ENCODE measurements around the gene SLC23A3. TPM values are rescaled to one million over a fixed set of nuclear protein-coding genes. Genes with fewer than 3 reads are reported as not detected.
A peak's percentile ranks its signal among the peaks of the same experiment; 100 is the strongest.

Gene SLC23A3
- total RNA-seq, 1 experiment from 2014 or later, result 1.7 TPM

GRCh38 chr2:219218217-219218731 is 48.4 kb upstream of the SLC23A3 start:
- peak; percentile 68 for ATAC-seq
- Histone ChIP-seq H3K27me3 (ENCODE audit: low read length) (no peaks in the 10 kb centered on the region), H3K79me2 (ENCODE audit: low read length) (peaks cover 8% of the 10 kb centered on the region; the same call in 1 of the 2 replicates), H3K36me3 (ENCODE audit: low read depth, low read length) (peaks cover 4% of the 10 kb centered on the region), H2AFZ (ENCODE audit: low read length) (peak overlapping the region; percentile 77), H3K9me3 (ENCODE audit: low read length) (no peaks in the 10 kb centered on the region), H3K9ac (ENCODE audit: low read length) (peak overlapping the region; percentile 69), H3K4me2 (ENCODE audit: low read length) (peak overlapping the region; percentile 96), H3K4me1 (ENCODE audit: insufficient read depth, low read length) (peaks cover 19% of the 10 kb centered on the region), H3K9me2 (replicated peaks; ENCODE audit: low read length) (no peaks in the 10 kb centered on the region), H3K4me3 (ENCODE audit: low read length) (peak overlapping the region; percentile 69), H3K27ac (ENCODE audit: low read length) (peak overlapping the region; percentile 77), H4K20me1 (ENCODE audit: low read length) (no peaks in the 10 kb centered on the region), H3F3A (ENCODE audit: low read length, unreplicated experiment) (peaks cover 3% of the 10 kb centered on the region)
- intact Hi-C loops (cut with micrococcal nuclease), result loop anchor here (1.0 to 2.0 kb wide), 3 partner anchors 31 to 77 kb away; partner anchors contain the start of gene DNAJB2
- peak; percentile 57 for DNase-seq
- BruUV-seq (replicated peaks), result TSS peak; percentile 70
- TF ChIP-seq CTCF (conservative IDR thresholded peaks at IDR 0.05; ENCODE audit: low read depth, low read length) (no peak; the same call in 1 of the 2 replicates), EZH2 (IDR thresholded peaks at IDR 0.05; ENCODE audit: low read length, unreplicated experiment) (no peak), EZH2phosphoT487 (IDR thresholded peaks at IDR 0.05; ENCODE audit: borderline replicate concordance, low read length) (no peak)
- ChIA-PET POLR2A (ENCODE audit: unreplicated experiment) (interaction anchor here (0.6 to 1.0 kb wide), 3 partner anchors 26 to 42 kb away, joined by 3 to 23 read pairs (median 3); partner anchors contain the start of gene CNPPD1), CTCF (interaction anchor here (0.7 kb wide), 1 partner anchor 223 kb away, joined by 4 read pairs; no protein-coding TSS in a partner anchor)

GRCh38 chr2:219216535-219216915 is 46.7 kb upstream of the SLC23A3 start:
- peaks cover 19% of the 10 kb centered on the region for H3K4me1 ChIP-seq (ENCODE audit: insufficient read depth, low read length)
- no peaks in the 10 kb centered on the region for H3K9me2 ChIP-seq (replicated peaks; ENCODE audit: low read length)
- no peak overlapping the region for H2AFZ ChIP-seq (ENCODE audit: low read length)
- no peaks in the 10 kb centered on the region for H3K9me3 ChIP-seq (ENCODE audit: low read length)
- H3K4me2 ChIP-seq (ENCODE audit: low read length), result no peak overlapping the region
- TF ChIP-seq EZH2phosphoT487 (IDR thresholded peaks at IDR 0.05; ENCODE audit: borderline replicate concordance, low read length), result no peak
- TF ChIP-seq CTCF (conservative IDR thresholded peaks at IDR 0.05; ENCODE audit: low read depth, low read length), result no peak
- no peak for TF ChIP-seq EZH2 (IDR thresholded peaks at IDR 0.05; ENCODE audit: low read length, unreplicated experiment)
- POLR2A ChIA-PET (ENCODE audit: unreplicated experiment), result no interaction called here
- H3K4me3 ChIP-seq (ENCODE audit: low read length), result no peak overlapping the region
- no peak overlapping the region for H3K27ac ChIP-seq (ENCODE audit: low read length)
- H3K9ac ChIP-seq (ENCODE audit: low read length), result no peak overlapping the region
- peaks cover 8% of the 10 kb centered on the region; the same call in 1 of the 2 replicates for H3K79me2 ChIP-seq (ENCODE audit: low read length)
- H3F3A ChIP-seq (ENCODE audit: low read length, unreplicated experiment), result peaks cover 3% of the 10 kb centered on the region
- intact Hi-C loops (cut with micrococcal nuclease), result no loop called here
- no peaks in the 10 kb centered on the region for H3K27me3 ChIP-seq (ENCODE audit: low read length)
- DNase-seq (no peak), ATAC-seq (no peak)
- CTCF ChIA-PET, result no interaction called here
- H3K36me3 ChIP-seq (ENCODE audit: low read depth, low read length), result peaks cover 6% of the 10 kb centered on the region
- H4K20me1 ChIP-seq (ENCODE audit: low read length), result no peaks in the 10 kb centered on the region
- BruUV-seq (replicated peaks), result no TSS peak

- no TSS peak for BruUV-seq (replicated peaks)
- POLR2A ChIA-PET (ENCODE audit: unreplicated experiment), result no interaction called here
- CTCF ChIA-PET, result no interaction called here
- H3K4me2 ChIP-seq (ENCODE audit: low read length), result no peak overlapping the region
- TF ChIP-seq EZH2phosphoT487 (IDR thresholded peaks at IDR 0.05; ENCODE audit: borderline replicate concordance, low read length) (no peak), CTCF (conservative IDR thresholded peaks at IDR 0.05; ENCODE audit: low read depth, low read length) (no peak)
- no peak overlapping the region for H3K27ac ChIP-seq (ENCODE audit: low read length)
- peaks cover 6% of the 10 kb centered on the region for H3K36me3 ChIP-seq (ENCODE audit: low read depth, low read length)
- no peaks in the 10 kb centered on the region for H3K9me3 ChIP-seq (ENCODE audit: low read length)
- intact Hi-C loops (cut with micrococcal nuclease), result no loop called here
- H2AFZ ChIP-seq (ENCODE audit: low read length), result no peak overlapping the region
- no peaks in the 10 kb centered on the region for H3K9me2 ChIP-seq (replicated peaks; ENCODE audit: low read length)
- no peak overlapping the region for H3K9ac ChIP-seq (ENCODE audit: low read length)
- H3K4me3 ChIP-seq (ENCODE audit: low read length), result no peak overlapping the region
- peaks cover 3% of the 10 kb centered on the region for H3F3A ChIP-seq (ENCODE audit: low read length, unreplicated experiment)
- ATAC-seq (no peak), DNase-seq (no peak)
- H4K20me1 ChIP-seq (ENCODE audit: low read length), result no peaks in the 10 kb centered on the region
- peaks cover 19% of the 10 kb centered on the region for H3K4me1 ChIP-seq (ENCODE audit: insufficient read depth, low read length)
- no peaks in the 10 kb centered on the region for H3K27me3 ChIP-seq (ENCODE audit: low read length)
- peaks cover 8% of the 10 kb centered on the region; the same call in 1 of the 2 replicates for H3K79me2 ChIP-seq (ENCODE audit: low read length)
These were observed 46.2 kb upstream of the SLC23A3 start for GRCh38 chr2:219215871-219216534.
